Upper lobe of right lung (tissue), 1 donor: ENCODE data around the gene ARID3B. TPM values are rescaled to one million over a fixed set of nuclear protein-coding genes. Genes with fewer than 3 reads are reported as not detected.

Experiments
- ATAC-seq: fragments of 200-7000 bp; cut with Tn5 transposase; one replicate; pipeline ENCODE4 v1.9.1; 2020; ENCODE audit warnings: mild to moderate bottlenecking, moderate library complexity
- DNase-seq: peaks from one replicate; pipeline ENCODE4 v3.0.0-alpha.2; 2020
- H3K27ac ChIP-seq: fragments of 200-600 bp; one replicate; pipeline ENCODE4 v1.8.0; 2022
- H3K27me3 ChIP-seq: fragments of 200-600 bp; one replicate; pipeline ENCODE4 v1.8.0; 2022; ENCODE audit warnings: mild to moderate bottlenecking
- H3K36me3 ChIP-seq: fragments of 200-600 bp; one replicate; pipeline ENCODE4 v1.8.0; 2022
- H3K4me1 ChIP-seq: fragments of 200-600 bp; one replicate; pipeline ENCODE4 v1.8.0; 2022
- H3K4me3 ChIP-seq: fragments of 200-600 bp; one replicate; pipeline ENCODE4 v1.8.0; 2022; ENCODE audit warnings: mild to moderate bottlenecking
- H3K9me3 ChIP-seq: fragments of 200-600 bp; one replicate; pipeline ENCODE4 v1.8.0; 2022
- intact Hi-C: fragments of 100-400 bp; cut with DNase I; formaldehyde crosslinking; loops from one replicate; pipeline ENCODE4 v1.11.0; 2022
- total RNA-seq: library from RNA; stranded (reverse); fragmentation: NEBNext Ultra II Directional; extraction: Animal tissue kit (Norgen Biotek cat#: 25700); gene quantifications from one replicate; pipeline ENCODE4 v1.2.1, GENCODE V29; 2021
- TF ChIP-seq, protein P1 (sequence below): fragments of 200-600 bp; IDR thresholded peaks from one replicate; pipeline ENCODE4 v1.8.0; 2022; ENCODE audit warnings: antibody characterized with exemption
- donor health status: DM: no; HTN: yes; CAD: no; lungs with severe emphysema.

The ARID3B gene
- total RNA-seq, 1 donor from 2014 or later = 10.7 TPM

DNA sequence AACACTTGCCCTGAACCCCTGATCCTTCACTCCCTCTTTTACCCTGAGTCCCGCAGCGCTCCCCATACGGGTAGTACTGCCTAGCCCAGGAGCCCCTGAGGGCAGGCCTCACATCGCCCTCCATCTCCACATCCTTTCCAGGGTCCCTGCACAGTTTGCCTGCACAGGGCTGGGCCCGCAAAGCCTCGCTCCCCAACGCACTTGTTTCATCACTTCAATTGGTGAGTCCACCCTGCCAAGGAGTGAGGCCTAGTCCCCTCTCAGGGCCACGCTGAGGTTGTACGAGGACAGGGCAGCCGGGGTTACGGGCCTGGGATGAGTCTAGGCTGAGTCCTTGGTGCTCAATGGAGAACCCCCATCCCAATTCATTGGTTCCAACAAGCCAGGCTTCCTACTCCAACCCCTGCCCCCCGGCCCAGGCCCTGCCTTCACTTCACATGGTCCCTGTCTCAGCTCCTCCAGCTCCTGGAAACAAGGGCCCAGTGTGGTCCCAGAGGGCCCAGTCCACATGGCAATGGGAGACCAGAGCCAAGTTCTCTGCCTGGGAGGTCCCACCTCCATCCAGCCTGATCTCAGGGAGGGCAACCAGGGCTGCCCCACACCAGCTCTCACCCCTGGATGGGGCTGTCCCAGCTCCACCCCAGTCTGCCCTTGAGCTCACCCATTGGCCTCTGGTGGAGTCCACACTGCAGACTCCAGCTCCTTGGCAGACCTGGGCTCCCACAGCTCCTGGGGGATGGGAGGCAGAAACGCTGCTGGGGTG lies 62.2 kb downstream of the ARID3B start:
- intact Hi-C loops = no loop called here
- Histone ChIP-seq H3K9me3 (no peaks in the 10 kb centered on the region), H3K27me3 (no peaks in the 10 kb centered on the region), H3K4me1 (peaks cover 11% of the 10 kb centered on the region), H3K36me3 (no peaks in the 10 kb centered on the region), H3K4me3 (no peak overlapping the region), H3K27ac (no peak overlapping the region)
- DNase-seq (no peak), ATAC-seq (no peak)
- TF ChIP-seq, protein P1, sequence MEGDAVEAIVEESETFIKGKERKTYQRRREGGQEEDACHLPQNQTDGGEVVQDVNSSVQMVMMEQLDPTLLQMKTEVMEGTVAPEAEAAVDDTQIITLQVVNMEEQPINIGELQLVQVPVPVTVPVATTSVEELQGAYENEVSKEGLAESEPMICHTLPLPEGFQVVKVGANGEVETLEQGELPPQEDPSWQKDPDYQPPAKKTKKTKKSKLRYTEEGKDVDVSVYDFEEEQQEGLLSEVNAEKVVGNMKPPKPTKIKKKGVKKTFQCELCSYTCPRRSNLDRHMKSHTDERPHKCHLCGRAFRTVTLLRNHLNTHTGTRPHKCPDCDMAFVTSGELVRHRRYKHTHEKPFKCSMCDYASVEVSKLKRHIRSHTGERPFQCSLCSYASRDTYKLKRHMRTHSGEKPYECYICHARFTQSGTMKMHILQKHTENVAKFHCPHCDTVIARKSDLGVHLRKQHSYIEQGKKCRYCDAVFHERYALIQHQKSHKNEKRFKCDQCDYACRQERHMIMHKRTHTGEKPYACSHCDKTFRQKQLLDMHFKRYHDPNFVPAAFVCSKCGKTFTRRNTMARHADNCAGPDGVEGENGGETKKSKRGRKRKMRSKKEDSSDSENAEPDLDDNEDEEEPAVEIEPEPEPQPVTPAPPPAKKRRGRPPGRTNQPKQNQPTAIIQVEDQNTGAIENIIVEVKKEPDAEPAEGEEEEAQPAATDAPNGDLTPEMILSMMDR = no peak

DNA sequence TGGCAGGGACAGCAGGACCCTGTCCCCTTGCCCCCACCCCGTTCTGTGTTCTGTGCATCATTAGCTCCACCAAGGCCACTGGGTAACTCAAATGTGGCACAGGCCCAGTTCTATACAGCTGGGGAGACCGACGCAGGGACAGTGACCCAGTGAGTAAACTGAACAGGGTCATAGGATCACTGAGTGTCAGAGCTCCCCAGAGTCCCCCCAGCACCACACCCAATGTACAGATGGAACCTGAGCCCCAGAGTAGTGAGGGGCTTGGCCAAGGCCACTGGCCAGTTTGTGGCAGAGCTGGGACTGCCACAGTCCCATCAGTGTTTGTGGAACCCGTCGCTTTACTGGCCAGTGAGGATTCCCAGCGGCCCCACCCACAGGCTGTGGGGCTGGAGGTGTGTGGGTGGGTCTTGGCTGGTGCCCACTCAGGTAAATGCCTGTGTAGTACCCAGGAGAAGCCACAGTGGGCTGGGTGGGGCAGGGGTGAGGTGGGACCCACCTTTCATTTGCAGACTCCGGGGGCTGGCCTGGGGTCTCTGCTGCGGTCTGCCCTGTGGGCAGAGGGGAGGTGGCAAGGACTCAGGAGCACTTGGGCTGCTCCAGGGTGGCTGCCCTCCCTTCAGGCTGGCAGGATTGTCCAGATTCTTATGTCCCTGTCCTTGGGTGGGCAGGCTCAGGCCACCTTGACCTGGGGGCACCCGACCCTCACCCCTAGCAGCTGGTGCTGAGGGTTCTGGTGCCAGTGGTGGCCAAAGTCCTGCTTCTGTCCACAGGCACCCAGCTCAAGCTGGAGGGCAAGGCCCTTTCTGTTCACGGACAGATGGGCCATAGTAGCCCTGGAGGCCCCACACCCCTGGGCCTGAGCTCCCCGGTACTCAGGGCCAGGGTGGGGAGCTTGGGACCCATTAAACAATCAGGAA lies 63.0 kb downstream of the ARID3B start:
- Histone ChIP-seq H3K9me3 (no peaks in the 10 kb centered on the region), H3K4me1 (peaks cover 8% of the 10 kb centered on the region), H3K27me3 (no peaks in the 10 kb centered on the region), H3K36me3 (no peaks in the 10 kb centered on the region), H3K27ac (no peak overlapping the region), H3K4me3 (no peak overlapping the region)
- intact Hi-C loops = no loop called here
- DNase-seq (no peak), ATAC-seq (no peak)
- TF ChIP-seq, protein P1 = no peak

DNA sequence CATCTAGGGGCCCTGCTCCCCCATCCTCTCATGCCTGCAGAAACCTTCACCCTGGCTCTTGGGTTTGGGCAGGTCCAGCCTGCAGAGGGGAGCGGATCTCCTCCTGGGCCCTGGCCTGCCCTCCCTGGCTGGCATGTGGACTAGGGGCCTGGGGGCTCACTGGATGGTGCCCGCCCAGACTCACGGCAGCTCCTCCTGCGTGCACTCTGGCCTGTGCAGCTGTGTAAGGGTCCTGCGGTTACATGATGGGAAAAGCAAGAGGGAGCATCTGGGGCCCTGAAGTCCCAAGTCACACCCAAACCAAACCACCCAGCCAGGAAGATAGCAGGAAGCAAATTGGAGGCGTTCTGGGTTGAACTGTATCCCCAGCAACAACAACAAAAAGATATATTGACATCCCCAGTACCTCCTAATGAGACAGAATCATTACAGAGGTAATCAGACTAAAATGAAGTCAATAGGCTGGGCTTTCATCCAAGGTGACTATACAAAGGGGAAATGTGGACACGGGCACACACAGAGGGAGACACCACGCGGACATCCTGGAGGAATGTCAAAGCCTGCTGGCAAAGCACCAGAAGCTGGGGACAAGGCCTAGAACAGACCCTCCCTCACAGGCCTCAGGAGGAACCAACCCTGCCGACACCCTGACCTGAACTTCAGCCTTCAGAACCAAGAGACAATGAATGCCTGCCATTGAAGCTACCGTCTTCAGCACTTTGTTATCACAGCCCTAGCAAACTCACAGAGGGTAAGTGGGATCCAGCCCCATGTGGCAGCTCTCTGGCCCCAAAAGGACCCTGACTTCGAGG lies 64.2 kb downstream of the ARID3B start:
- Histone ChIP-seq H3K4me1 (no peaks in the 10 kb centered on the region), H3K27ac (no peak overlapping the region), H3K9me3 (no peaks in the 10 kb centered on the region), H3K36me3 (no peaks in the 10 kb centered on the region), H3K4me3 (no peak overlapping the region), H3K27me3 (no peaks in the 10 kb centered on the region)
- TF ChIP-seq, protein P1 = no peak
- DNase-seq = no peak
- intact Hi-C loops = no loop called here
- ATAC-seq = no peak

DNA sequence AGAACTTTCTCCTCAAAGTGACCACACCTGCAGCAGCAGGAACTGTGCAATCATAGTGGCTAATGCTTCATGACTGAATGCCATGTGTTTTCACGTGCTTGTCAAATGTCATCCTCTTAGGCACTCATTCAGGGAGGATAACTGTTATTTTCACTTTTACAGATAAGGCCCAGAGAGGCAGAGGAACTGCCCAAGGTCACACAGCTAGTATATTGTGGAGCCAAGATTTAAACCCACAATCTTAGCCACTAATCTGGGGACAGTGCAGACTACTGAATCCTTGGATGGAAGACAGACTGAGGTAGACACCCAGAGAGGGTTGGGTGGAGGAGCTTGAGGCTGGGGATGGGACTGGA lies 64.8 kb downstream of the ARID3B start:
- H3K36me3 ChIP-seq = no peaks in the 10 kb centered on the region
- no peak overlapping the region for H3K4me3 ChIP-seq
- H3K9me3 ChIP-seq = no peaks in the 10 kb centered on the region
- H3K4me1 ChIP-seq = no peaks in the 10 kb centered on the region
- TF ChIP-seq, protein P1 = no peak
- no peak for ATAC-seq
- no peak overlapping the region for H3K27ac ChIP-seq
- no peak for DNase-seq
- intact Hi-C loops = no loop called here
- no peaks in the 10 kb centered on the region for H3K27me3 ChIP-seq

DNA sequence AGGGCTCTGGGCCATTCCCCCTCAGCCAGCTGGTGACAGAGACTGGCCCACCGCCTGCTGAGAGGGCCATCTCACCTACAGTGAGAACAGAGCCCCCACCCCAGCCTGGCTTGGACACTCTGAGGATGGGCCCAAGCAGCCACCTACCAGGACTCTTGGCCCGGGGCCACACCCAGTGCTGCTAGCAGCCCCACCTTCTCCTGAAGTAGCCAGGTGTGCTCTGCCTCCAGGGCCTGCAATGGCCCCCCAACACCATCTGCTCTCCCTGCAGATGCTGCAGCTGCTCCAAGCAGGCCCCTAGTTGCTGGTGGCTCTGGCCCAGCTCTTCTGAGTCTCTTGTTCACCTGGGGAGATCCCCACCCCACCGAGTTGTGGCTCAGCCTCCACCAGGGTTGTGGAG lies 67.8 kb downstream of the ARID3B start:
- Histone ChIP-seq H3K27ac (no peak overlapping the region), H3K9me3 (no peaks in the 10 kb centered on the region), H3K4me1 (no peaks in the 10 kb centered on the region), H3K36me3 (no peaks in the 10 kb centered on the region), H3K4me3 (no peak overlapping the region), H3K27me3 (no peaks in the 10 kb centered on the region)
- intact Hi-C loops = no loop called here
- DNase-seq (no peak), ATAC-seq (no peak)
- TF ChIP-seq, protein P1 = no peak
